SK-N-MC (cell line): Measurements from ENCODE around the gene RUNX1.

Source experiments
- DNase-seq: peaks from one replicate; pipeline ENCODE4 v3.0.0-alpha.2; 2011; ENCODE audit warnings: low read depth, low spot score
- H3K27ac ChIP-seq: fragments of 200-600 bp; sonication (generic); 2 replicates; pipeline ENCODE4 v1.5.1; 2016; ENCODE audit warnings: mixed run types
- H3K36me3 ChIP-seq: fragments of 200-600 bp; sonication (generic); 2 replicates; pipeline ENCODE4 v1.6.1; 2017; ENCODE audit warnings: antibody characterized with exemption, low read length, mixed read lengths; ENCODE audit not compliant: insufficient read depth
- H3K4me3 ChIP-seq: fragments of 200-600 bp; sonication (generic); 2 replicates; pipeline ENCODE4 v1.5.1; 2016
- H3K9ac ChIP-seq: fragments of 200-600 bp; sonication (generic); 2 replicates; pipeline ENCODE4 v1.8.0; 2017; ENCODE audit warnings: mixed run types, mixed read lengths; ENCODE audit not compliant: insufficient read length
- H3K9me3 ChIP-seq: fragments of 200-600 bp; sonication (generic); 2 replicates; pipeline ENCODE4 v1.6.1; 2017; ENCODE audit warnings: low read depth, mild to moderate bottlenecking, antibody characterized with exemption, low read length, moderate library complexity, mixed read lengths
- EZH2 ChIP-seq: fragments of 200-600 bp; sonication (generic); IDR thresholded peaks from one replicate; pipeline ENCODE4 v1.6.1; 2017; ENCODE audit warnings: antibody characterized with exemption
- FOXP2 ChIP-seq: optimal IDR thresholded peaks from 2 replicates; pipeline ENCODE3; 2011; ENCODE audit warnings: mild to moderate bottlenecking, moderate library complexity; ENCODE audit not compliant: insufficient read depth; ENCODE audit errors: extremely low read length, control extremely low read depth
- POLR2AphosphoS5 ChIP-seq: IDR thresholded peaks from 2 replicates; pipeline ENCODE4 v1.6.1; 2012; ENCODE audit warnings: mild to moderate bottlenecking, low read depth, low read length, borderline replicate concordance

The RUNX1 gene

GRCh38 chr21:34799092-34799491 is 250.0 kb downstream of the RUNX1 start:
- Histone ChIP-seq H3K9me3 (no peaks in the 10 kb centered on the region), H3K4me3 (no peak overlapping the region), H3K36me3 (no peaks in the 10 kb centered on the region), H3K27ac (no peak overlapping the region), H3K9ac (no peak overlapping the region)
- TF ChIP-seq POLR2AphosphoS5: no peak
- no peak for TF ChIP-seq EZH2
- no peak for TF ChIP-seq FOXP2
- no peak for DNase-seq

GRCh38 chr21:34797921-34798535 is 251.1 kb downstream of the RUNX1 start:
- TF ChIP-seq FOXP2 (no peak), EZH2 (no peak), POLR2AphosphoS5 (no peak)
- no peak overlapping the region for H3K9ac ChIP-seq
- H3K9me3 ChIP-seq: no peaks in the 10 kb centered on the region
- no peaks in the 10 kb centered on the region for H3K36me3 ChIP-seq
- H3K27ac ChIP-seq: no peak overlapping the region
- DNase-seq: no peak
- H3K4me3 ChIP-seq: no peak overlapping the region

GRCh38 chr21:34797201-34797525 is 251.9 kb downstream of the RUNX1 start:
- no peak for DNase-seq
- Histone ChIP-seq H3K36me3 (no peaks in the 10 kb centered on the region), H3K9ac (no peak overlapping the region), H3K4me3 (no peak overlapping the region), H3K27ac (no peak overlapping the region), H3K9me3 (no peaks in the 10 kb centered on the region)
- TF ChIP-seq POLR2AphosphoS5: no peak
- TF ChIP-seq EZH2: no peak
- no peak for TF ChIP-seq FOXP2

GRCh38 chr21:34796518-34797200 is 252.4 kb downstream of the RUNX1 start:
- DNase-seq: no peak

GRCh38 chr21:34795548-34796180 is 253.4 kb downstream of the RUNX1 start:
- no peak overlapping the region for H3K27ac ChIP-seq
- no peak overlapping the region for H3K4me3 ChIP-seq
- no peak overlapping the region for H3K9ac ChIP-seq
- no peaks in the 10 kb centered on the region for H3K9me3 ChIP-seq
- no peaks in the 10 kb centered on the region for H3K36me3 ChIP-seq
- no peak for TF ChIP-seq EZH2
- no peak for TF ChIP-seq FOXP2
- no peak for TF ChIP-seq POLR2AphosphoS5
- DNase-seq: no peak

More at GRCh38 chr21:34796518-34797200, 252.4 kb downstream of the RUNX1 start:
- Histone ChIP-seq H3K4me3 (no peak overlapping the region), H3K36me3 (no peaks in the 10 kb centered on the region), H3K9ac (no peak overlapping the region), H3K27ac (no peak overlapping the region), H3K9me3 (no peaks in the 10 kb centered on the region)
- TF ChIP-seq EZH2: no peak
- TF ChIP-seq POLR2AphosphoS5: no peak
- no peak for TF ChIP-seq FOXP2

GRCh38 chr21:34795175-34795547 is 253.9 kb downstream of the RUNX1 start:
- Histone ChIP-seq H3K4me3 (no peak overlapping the region), H3K27ac (no peak overlapping the region), H3K9me3 (no peaks in the 10 kb centered on the region), H3K36me3 (no peaks in the 10 kb centered on the region), H3K9ac (no peak overlapping the region)
- DNase-seq: no peak
- TF ChIP-seq EZH2 (no peak), FOXP2 (no peak), POLR2AphosphoS5 (no peak)

GRCh38 chr21:34794686-34795085 is 254.4 kb downstream of the RUNX1 start:
- no peak overlapping the region for H3K9ac ChIP-seq
- H3K4me3 ChIP-seq: no peak overlapping the region
- no peak for DNase-seq
- TF ChIP-seq FOXP2 (no peak), EZH2 (no peak), POLR2AphosphoS5 (no peak)
- H3K36me3 ChIP-seq: no peaks in the 10 kb centered on the region
- H3K27ac ChIP-seq: no peak overlapping the region
- no peaks in the 10 kb centered on the region for H3K9me3 ChIP-seq

GRCh38 chr21:34793471-34793870 is 255.6 kb downstream of the RUNX1 start:
- Histone ChIP-seq H3K27ac (no peak overlapping the region), H3K36me3 (no peaks in the 10 kb centered on the region), H3K4me3 (no peak overlapping the region), H3K9ac (no peak overlapping the region), H3K9me3 (no peaks in the 10 kb centered on the region)
- no peak for DNase-seq
- TF ChIP-seq EZH2 (no peak), FOXP2 (no peak), POLR2AphosphoS5 (no peak)
